ENCODE measurements around the gene COL4A1.

Gene COL4A1

GRCh38 chr13:110194451-110194850, 112.5 kb downstream of the COL4A1 start:
- no peak for DNase-seq (ENCODE audit: low spot score)

- no peak for DNase-seq (ENCODE audit: low spot score)
Observed at GRCh38 chr13:110193491-110193890, 113.5 kb downstream of the COL4A1 start.

GRCh38 chr13:110192472-110192871, 114.5 kb downstream of the COL4A1 start:
- no peak for DNase-seq (ENCODE audit: low spot score)

- DNase-seq (ENCODE audit: low spot score): peak; percentile 88
Observed at GRCh38 chr13:110187641-110188161, 119.3 kb downstream of the COL4A1 start.

GRCh38 chr13:110186231-110186855, 120.6 kb downstream of the COL4A1 start:
- no peak for DNase-seq (ENCODE audit: low spot score)

DNA sequence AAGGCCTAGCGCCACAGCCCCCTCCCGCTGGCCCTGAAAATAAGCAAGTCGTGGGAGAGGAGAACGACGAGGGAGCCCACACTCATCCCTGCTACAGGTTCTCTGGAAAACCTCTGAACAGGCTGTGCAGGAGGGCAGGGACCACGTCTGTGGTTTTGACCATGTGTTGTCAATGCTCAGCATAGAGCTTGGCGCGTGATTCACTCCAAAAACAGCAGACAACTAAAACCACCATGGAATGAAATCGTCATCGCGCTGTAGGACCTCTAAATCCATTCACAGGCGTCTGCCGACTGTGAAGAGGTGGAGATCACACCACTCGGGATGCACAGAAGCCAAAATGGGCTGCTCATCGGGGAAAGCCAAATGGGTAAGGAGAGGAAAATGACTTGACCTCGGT, 121.3 kb downstream of the COL4A1 start:
- DNase-seq (ENCODE audit: low spot score): no peak

- no peak for DNase-seq (ENCODE audit: low spot score)
Observed at GRCh38 chr13:110183910-110184309, 123.0 kb downstream of the COL4A1 start.

GRCh38 chr13:110182461-110182860, 124.5 kb downstream of the COL4A1 start:
- no peak for DNase-seq (ENCODE audit: low spot score)

- DNase-seq (ENCODE audit: low spot score): no peak
Observed at GRCh38 chr13:110182003-110182402, 125.0 kb downstream of the COL4A1 start.

DNA sequence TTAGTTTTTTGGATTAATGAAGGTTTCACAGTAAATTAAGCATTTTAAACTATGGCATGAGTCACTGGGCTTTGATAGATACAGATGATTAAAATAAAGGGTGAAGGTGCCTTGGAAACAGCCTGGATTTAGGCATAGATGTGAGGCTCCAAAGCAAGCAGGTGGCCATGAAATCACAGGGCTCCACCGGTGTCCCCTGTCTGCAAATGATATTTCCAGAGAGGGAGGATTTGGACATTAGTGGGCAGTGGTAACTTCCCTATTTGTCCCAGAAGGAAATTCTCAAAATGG, 127.2 kb downstream of the COL4A1 start:
- no peak for DNase-seq (ENCODE audit: low spot score)

DNA sequence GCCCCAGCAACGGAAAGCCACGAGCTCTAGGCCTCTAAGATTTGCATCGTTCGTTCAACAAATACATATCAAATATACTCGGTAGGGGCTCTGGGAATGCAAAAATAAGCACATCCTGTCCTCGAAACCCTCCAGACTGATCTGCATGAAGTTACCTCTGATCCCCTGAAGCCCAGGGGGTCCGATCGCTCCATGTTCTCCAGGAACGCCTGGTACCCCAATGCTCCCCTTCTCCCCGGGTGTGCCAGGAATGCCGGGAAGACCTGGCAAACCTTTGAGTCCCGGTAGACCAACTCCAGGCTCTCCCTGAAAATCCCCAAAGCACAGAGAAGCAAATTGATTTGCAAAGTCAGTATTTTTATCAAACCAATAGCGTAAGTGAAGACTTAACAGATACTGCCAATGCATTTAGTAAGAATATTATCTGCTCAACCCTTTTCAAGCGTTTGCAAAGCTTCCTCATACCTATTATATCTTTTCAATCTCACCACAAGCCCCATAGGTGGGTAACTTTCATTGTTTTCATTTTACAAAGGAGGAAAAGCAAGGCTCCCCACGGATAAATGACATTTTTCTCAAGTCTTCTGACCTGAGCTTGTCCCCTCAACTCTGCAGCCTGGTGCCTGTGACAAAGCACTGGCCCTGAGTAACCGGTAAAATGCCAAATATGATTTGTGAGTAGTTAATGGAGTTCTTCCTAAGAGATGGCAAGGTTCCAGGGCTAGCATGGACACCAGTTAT, 127.7 kb downstream of the COL4A1 start:
- no peak for DNase-seq (ENCODE audit: low spot score)

DNA sequence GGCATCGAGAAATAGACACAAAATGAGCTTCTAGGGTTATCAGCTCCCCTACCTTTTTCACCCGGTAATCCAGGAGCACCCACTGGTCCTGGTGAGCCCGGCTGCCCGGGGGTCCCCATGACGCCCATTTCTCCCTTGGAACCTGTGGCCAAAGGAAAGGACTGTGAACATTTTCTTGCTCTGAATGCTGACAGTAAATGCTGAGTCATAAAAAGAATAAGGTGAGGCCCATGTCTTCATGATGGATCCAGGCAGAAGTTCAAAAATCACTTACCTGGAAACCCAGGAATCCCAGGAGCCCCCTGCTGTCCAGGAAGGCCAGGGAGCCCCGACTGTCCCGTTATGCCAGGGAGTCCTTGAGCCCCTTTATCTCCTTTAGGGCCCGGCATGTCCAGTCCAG, 129.2 kb downstream of the COL4A1 start:
- no peak for DNase-seq (ENCODE audit: low spot score)

DNA sequence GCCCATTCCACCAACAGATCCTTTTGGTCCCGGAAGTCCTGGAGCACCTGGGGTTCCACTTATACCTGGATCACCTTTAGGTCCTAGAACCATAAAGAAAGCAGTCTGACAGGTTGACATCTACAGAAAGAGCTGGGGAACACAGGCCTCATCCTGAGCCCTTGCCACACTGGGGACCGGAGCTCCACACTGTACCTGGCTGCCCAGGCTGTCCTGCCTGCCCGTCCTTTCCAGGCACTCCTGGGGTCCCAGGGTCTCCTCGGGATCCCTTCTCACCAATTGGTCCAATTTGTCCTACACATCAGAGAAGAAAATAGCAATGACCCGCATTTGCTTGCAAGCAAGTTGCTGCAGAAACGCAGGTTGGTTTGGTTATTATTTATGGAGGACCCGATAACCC, 130.5 kb downstream of the COL4A1 start:
- DNase-seq (ENCODE audit: low spot score): no peak

DNA sequence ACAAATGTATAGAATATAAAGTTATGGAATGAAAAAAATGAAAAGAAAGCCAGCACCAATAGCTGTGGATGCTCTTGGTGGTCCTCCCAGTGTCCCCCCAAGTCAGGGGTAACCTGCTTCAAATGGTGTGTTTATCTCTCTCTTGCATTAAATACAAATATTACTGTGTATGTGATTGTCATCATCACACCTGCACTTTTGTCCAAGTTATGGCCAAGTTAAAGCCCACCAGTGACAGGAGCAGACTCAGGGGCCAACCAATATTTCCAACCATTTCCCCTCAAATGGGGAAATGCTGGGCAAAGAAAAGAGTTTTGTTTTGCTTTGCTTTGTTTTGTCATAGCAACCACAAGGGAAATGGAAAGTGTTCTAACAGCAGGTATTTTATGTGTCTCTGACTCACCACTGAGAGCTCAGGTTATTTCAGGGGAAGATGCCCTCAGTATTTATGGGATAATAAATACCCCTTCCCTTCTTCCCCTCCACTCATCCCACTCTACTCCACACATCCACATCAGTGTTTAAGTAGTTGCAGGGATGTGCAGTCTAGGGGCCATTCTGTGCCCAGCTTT, 133.6 kb downstream of the COL4A1 start:
- no peak for DNase-seq (ENCODE audit: low spot score)

DNA sequence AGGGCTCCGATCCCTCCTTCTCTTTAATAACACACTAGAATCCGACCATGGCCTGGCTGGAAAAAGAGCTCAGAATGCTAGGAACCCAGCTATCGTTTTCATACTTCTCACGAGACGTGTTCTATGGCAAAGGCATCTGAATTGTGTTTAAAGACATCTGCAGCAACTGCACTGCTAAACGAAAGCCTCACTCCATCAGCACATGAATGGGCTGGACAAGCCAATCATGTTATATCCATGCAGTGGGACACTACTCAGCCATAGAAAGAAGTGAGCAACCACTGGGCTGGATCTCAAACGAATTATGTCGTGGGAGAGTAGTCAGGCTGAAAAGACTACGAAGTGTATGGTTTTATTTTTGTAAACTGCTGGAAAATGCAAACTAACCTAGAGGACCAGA, 136.1 kb downstream of the COL4A1 start:
- no peak for DNase-seq (ENCODE audit: low spot score)

- DNase-seq (ENCODE audit: low spot score): no peak
Observed at GRCh38 chr13:110170020-110170790, 136.8 kb downstream of the COL4A1 start.

DNA sequence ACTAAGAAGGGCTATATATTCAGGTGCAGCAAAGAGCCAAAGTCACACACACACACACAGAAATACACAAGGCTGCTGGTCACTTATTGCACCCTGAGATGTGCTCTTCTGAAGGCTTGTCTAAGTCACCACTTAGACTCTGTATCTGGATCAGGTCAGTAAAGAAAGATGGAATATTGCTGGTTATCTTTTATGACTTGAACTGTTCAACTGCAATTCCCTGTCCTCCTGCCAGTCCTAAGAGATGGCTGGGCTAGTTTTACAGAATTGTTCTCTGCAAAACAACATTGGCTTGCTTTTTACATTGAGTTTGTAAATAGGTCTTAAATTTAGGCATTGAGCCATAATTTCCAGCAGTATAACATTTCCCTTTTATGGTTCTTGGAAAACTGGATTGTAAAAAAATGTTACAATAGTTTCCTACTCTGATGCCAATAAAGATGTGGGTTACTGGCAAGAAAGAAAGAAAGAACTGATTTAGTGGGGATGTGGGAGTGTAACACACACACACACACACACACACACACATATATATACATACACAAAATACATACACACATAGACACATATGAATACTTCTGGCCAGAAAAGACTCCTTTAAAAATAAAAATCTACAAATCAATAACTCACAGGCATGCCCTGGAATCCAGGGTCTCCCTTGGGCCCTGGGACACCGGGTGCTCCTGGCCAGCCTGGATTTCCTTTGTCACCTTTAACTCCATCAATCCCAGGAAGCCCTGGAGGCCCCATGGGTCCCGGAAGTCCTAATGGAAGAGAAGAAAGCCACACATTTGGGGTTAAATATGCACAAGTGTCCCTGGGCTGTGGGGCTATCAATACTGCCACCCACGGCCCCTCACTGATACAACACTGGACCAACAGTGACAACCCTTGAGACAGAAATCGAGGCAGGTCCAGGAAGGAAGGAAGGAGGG, 137.7 kb downstream of the COL4A1 start:
- no peak for DNase-seq (ENCODE audit: low spot score)

DNA sequence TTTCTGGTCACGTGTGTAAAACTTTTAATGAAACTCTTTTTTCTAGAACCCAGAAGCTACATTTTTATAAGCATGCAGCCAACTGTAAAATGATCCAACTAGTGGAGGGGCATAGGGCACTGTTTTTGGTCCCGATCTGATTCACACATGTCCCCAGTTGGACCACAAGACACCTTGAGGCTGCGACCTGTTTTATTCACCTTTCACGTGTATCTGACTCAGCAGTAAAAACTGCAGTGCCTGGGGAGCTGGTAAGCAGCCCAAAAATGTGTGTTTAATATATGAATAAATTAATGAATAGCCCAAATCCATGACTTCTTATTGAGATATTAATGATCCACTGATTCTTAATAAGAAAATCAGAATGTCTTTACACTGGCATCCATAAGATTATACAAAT, 140.4 kb downstream of the COL4A1 start:
- no peak for DNase-seq (ENCODE audit: low spot score)

DNA sequence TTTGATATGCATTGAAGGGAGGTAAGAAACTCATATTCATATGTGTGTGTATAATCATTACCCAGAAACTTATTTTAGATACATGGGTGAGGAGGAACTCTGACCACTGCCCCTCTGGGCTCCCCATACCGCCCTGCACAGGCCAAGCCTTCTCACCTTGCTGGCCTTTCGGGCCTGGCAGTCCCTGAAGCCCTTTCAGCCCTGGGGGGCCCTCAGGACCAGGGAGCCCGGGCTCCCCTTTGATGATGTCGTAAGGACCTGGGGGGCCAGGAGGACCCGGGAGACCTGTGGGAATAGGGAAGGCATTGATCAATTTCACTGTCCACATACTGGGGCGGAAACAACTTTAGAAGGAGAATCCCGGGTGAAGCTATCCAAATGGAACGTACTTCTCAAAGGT, 142.3 kb downstream of the COL4A1 start:
- DNase-seq (ENCODE audit: low spot score): no peak

GRCh38 chr13:110162866-110163658, 143.9 kb downstream of the COL4A1 start:
- DNase-seq (ENCODE audit: low spot score): no peak

DNA sequence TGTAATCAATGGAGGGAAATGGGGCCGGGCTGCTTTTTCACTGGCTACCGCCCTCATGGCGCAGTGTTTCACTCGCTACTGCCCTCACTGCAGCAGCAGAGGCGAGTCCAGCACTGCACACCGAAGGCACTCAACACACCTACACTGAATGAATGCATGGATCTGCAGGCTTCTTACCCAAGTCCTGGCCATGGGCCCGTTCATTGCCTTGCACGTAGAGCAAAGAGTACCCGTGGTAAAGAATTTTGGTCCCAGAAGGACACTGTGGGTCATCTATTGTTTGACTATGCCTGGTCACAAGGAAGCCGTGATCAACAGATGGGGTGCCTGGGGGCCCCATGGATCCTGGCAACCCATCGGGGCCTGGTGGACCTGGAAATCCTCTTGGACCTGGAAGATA, 144.9 kb downstream of the COL4A1 start:
- DNase-seq (ENCODE audit: low spot score): no peak
